Right lobe of liver (tissue), 4 donors: ENCODE data around the gene MFN2.

Experiments
- CTCF ChIP-seq, 4 donors: fragments of 200-600 bp in 3 of 4; fragments of 450-650 bp in 1 of 4; IDR thresholded peaks; one replicate each; pipeline versions ENCODE4 v1.5.1 to v1.8.0; 2016 to 2022; ENCODE audit warnings: antibody characterized with exemption in 4 of 4, mild to moderate bottlenecking in 2 of 4
- POLR2A ChIP-seq: fragments of 450-650 bp; IDR thresholded peaks from one replicate; pipeline ENCODE4 v1.6.1; 2017; ENCODE audit warnings: antibody characterized with exemption, mild to moderate bottlenecking
- donor health status: DM: no; HTN: no; CAD: no.
- donor health status: DM: no; HTN: no; CAD: no.
- donor health status: DM: no; HTN: yes; CAD: no.

- no peak for TF ChIP-seq POLR2A
- no peak for TF ChIP-seq CTCF (IDR thresholded peaks at IDR 0.05)
Observed at GRCh38 chr1:12048372-12048771, 68.1 kb downstream of the MFN2 start.
